GM21367 (cell line): ENCODE results near the gene PAQR6.

ENCODE experiments used
- ATAC-seq: cut with Tn5 transposase; IDR thresholded peaks from one replicate; pipeline ENCODE4 v1.9.1; 2021; ENCODE audit not compliant: unreplicated experiment

The PAQR6 gene

GRCh38 chr1:156247460-156248322, at the start of gene PAQR6:
TSS of gene PAQR6 (minus strand) at chr1:156248056. CDS start at chr1:156246731, 1,325 bp downstream.
- ATAC-seq = no peak

GRCh38 chr1:156295391-156295947, 47.6 kb upstream of the PAQR6 start, which contains the start of gene GLMP:
TSS of gene GLMP (minus strand) at chr1:156295679. CDS start at chr1:156295645, 34 bp downstream.
- ATAC-seq = no peak

GRCh38 chr1:156293895-156294294, 46.0 kb upstream of the PAQR6 start:
- ATAC-seq = no peak

- no peak for ATAC-seq
These were observed 45.2 kb upstream of the PAQR6 start for GRCh38 chr1:156293098-156293434.

- ATAC-seq = no peak
These were observed 43.6 kb upstream of the PAQR6 start for GRCh38 chr1:156291226-156292061.

GRCh38 chr1:156289857-156290256, 42.0 kb upstream of the PAQR6 start:
- ATAC-seq = no peak

GRCh38 chr1:156286061-156286460, 38.2 kb upstream of the PAQR6 start:
- no peak for ATAC-seq

GRCh38 chr1:156285437-156285836, 37.6 kb upstream of the PAQR6 start:
- ATAC-seq = no peak

GRCh38 chr1:156284757-156285156, 36.9 kb upstream of the PAQR6 start:
- ATAC-seq = no peak

GRCh38 chr1:156284112-156284511, 36.3 kb upstream of the PAQR6 start, which contains the start of gene TMEM79:
TSS of gene TMEM79 (plus strand) at chr1:156284325. CDS start at chr1:156285227, 902 bp downstream.
- ATAC-seq = no peak

GRCh38 chr1:156283521-156283920, 35.7 kb upstream of the PAQR6 start:
- ATAC-seq = no peak

- ATAC-seq = peak; percentile 68
These were observed 34.8 kb upstream of the PAQR6 start, which contains the start of gene SMG5 for GRCh38 chr1:156282479-156283222. TSS of gene SMG5 (minus strand) at chr1:156282825. CDS start at chr1:156282680, 145 bp downstream.

- ATAC-seq = peak; percentile 4
These were observed 34.0 kb upstream of the PAQR6 start for GRCh38 chr1:156281693-156282478.

- ATAC-seq = no peak
These were observed 33.4 kb upstream of the PAQR6 start for GRCh38 chr1:156281281-156281680.

GRCh38 chr1:156279837-156280236, 32.0 kb upstream of the PAQR6 start:
- ATAC-seq = no peak

- ATAC-seq = no peak
These were observed 29.1 kb upstream of the PAQR6 start for GRCh38 chr1:156276966-156277381.

GRCh38 chr1:156276532-156276931, 28.7 kb upstream of the PAQR6 start:
- no peak for ATAC-seq

- ATAC-seq = no peak
These were observed 22.5 kb upstream of the PAQR6 start for GRCh38 chr1:156270314-156270713.

- ATAC-seq = no peak
These were observed 20.5 kb upstream of the PAQR6 start for GRCh38 chr1:156268336-156268735.

- ATAC-seq = no peak
These were observed 18.2 kb upstream of the PAQR6 start for GRCh38 chr1:156266051-156266450.
